GM12891 (cell line): ENCODE data around the gene ARHGEF25.

Experiments used
- PAX5 ChIP-seq: IDR thresholded peaks from 2 replicates; pipeline ENCODE4 v1.6.1; 2011; ENCODE audit warnings: low read length, moderate library complexity, mild to moderate bottlenecking; ENCODE audit not compliant: insufficient read depth, severe bottlenecking
- POLR2A ChIP-seq: IDR thresholded peaks from 2 replicates; pipeline ENCODE4 v1.6.1; 2011; ENCODE audit warnings: low read depth, low read length, control low read depth
- POLR2AphosphoS5 ChIP-seq: IDR thresholded peaks from 2 replicates; pipeline ENCODE4 v1.6.1; 2011; ENCODE audit warnings: low read depth, low read length, control low read depth
- SPI1 ChIP-seq: IDR thresholded peaks from 2 replicates; pipeline ENCODE4 v1.6.1; 2011; ENCODE audit warnings: low read depth, low read length, control low read depth
- TAF1 ChIP-seq: IDR thresholded peaks from 2 replicates; pipeline ENCODE4 v1.6.1; 2011; ENCODE audit warnings: low read depth, low read length, control low read depth

DNA sequence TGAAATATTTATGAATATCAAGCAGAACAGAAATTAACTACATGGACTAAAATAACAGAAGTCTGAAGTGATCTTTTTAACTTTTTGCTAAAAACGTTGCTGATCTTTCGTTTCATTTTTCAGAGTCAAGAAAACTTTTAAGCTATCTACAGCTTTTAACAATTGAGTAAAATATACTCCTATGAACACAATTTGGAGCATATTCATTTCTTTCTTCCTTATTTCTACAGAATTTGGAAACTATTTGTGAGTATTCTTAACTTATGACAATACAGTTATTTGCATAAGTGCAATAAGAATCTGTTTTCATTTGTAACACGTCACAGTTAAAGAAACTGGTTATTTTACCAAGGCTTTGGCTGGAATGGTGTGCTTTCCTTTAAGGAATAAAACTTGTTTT is 42.8 kb downstream of the ARHGEF25 start:
- TF ChIP-seq POLR2A (no peak), POLR2AphosphoS5 (no peak), TAF1 (no peak), SPI1 (no peak), PAX5 (no peak)
